Activated B cell treated with CpG ODN at 0.5 μM for 24 hours (primary cell): Measurements from ENCODE around the gene FAM210A. TPM values are rescaled to one million over a fixed set of nuclear protein-coding genes. Genes with fewer than 3 reads are reported as not detected.

Experiments used
- ATAC-seq: fragments of 200-7000 bp; cut with Tn5 transposase; one replicate; pipeline ENCODE4 v1.10.0; 2021; ENCODE audit warnings: low read depth, mild to moderate bottlenecking, moderate library complexity
- CTCF ChIA-PET: fragments of 350-600 bp; sonication (Branson Sonifier 250); formaldehyde crosslinking; loops from one replicate; lab custom pipeline; 2021; ENCODE audit warnings: antibody characterized with exemption; lab: Charles Lee
- POLR2A ChIA-PET: fragments of 350-600 bp; sonication (Branson Sonifier 250); formaldehyde crosslinking; loops from one replicate; lab custom pipeline; 2021; ENCODE audit warnings: antibody characterized with exemption; lab: Charles Lee
- DNase-seq: peaks from one replicate; pipeline ENCODE4 v3.0.0; 2022
- H3K27ac Mint-ChIP-seq: one replicate; pipeline ENCODE4 v1.8.0; 2020; ENCODE audit warnings: mixed read lengths
- H3K27me3 Mint-ChIP-seq: one replicate; pipeline ENCODE4 v1.8.0; 2021; ENCODE audit warnings: mixed read lengths
- H3K36me3 Mint-ChIP-seq: one replicate; pipeline ENCODE4 v1.8.0; 2021; ENCODE audit warnings: low read depth, mixed read lengths
- H3K4me1 Mint-ChIP-seq: one replicate; pipeline ENCODE4 v1.8.0; 2021; ENCODE audit warnings: mixed read lengths
- H3K4me3 Mint-ChIP-seq: one replicate; pipeline ENCODE4 v1.8.0; 2020; ENCODE audit warnings: mild to moderate bottlenecking, mixed read lengths
- H3K9me3 Mint-ChIP-seq: one replicate; pipeline ENCODE4 v1.8.0; 2020; ENCODE audit warnings: mixed read lengths
- intact Hi-C: fragments of 100-400 bp; cut with micrococcal nuclease; formaldehyde crosslinking; loops from one replicate; pipeline ENCODE4 v1.15.1; 2024
- total RNA-seq: library from RNA; stranded (reverse); gene quantifications from 2 replicates; pipeline ENCODE4 v1.2.3, GENCODE V29; 2022
- TF ChIP-seq, protein P1 (sequence below): fragments of 200-600 bp; IDR thresholded peaks from one replicate; pipeline ENCODE4 v1.8.0; 2022; ENCODE audit warnings: antibody characterized with exemption, mild to moderate bottlenecking

FAM210A gene
- total RNA-seq, 1 donor from 2014 or later, result 12.6 TPM

DNA sequence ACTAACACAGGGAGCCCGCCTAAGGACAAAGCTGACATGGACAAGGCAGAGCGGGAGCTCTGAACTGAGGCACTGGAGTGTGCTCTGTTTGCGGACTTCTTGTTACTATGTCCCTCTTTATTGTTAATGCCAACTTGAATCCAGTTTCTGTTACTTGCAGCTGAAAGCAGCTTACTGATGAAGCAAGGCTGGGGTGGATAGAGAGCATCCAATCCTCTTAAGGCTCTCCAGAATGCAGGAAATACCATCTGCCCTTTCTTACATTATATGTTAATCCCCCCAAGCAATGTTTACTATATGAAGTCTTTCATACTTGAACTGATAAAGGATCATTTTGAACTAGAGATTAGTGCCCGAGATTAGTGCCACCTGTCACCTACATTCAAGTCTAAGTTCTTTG lies 9.4 kb downstream of the FAM210A start:
- Mint-ChIP-seq H3K4me3 (no peak overlapping the region), H3K27ac (no peak overlapping the region), H3K4me1 (peaks cover 5% of the 10 kb centered on the region), H3K36me3 (peaks cover 12% of the 10 kb centered on the region), H3K9me3 (peaks cover 5% of the 10 kb centered on the region), H3K27me3 (no peaks in the 10 kb centered on the region)
- TF ChIP-seq, protein P1, sequence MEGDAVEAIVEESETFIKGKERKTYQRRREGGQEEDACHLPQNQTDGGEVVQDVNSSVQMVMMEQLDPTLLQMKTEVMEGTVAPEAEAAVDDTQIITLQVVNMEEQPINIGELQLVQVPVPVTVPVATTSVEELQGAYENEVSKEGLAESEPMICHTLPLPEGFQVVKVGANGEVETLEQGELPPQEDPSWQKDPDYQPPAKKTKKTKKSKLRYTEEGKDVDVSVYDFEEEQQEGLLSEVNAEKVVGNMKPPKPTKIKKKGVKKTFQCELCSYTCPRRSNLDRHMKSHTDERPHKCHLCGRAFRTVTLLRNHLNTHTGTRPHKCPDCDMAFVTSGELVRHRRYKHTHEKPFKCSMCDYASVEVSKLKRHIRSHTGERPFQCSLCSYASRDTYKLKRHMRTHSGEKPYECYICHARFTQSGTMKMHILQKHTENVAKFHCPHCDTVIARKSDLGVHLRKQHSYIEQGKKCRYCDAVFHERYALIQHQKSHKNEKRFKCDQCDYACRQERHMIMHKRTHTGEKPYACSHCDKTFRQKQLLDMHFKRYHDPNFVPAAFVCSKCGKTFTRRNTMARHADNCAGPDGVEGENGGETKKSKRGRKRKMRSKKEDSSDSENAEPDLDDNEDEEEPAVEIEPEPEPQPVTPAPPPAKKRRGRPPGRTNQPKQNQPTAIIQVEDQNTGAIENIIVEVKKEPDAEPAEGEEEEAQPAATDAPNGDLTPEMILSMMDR, result no peak
- DNase-seq (no peak), ATAC-seq (no peak)
- CTCF ChIA-PET, result no interaction called here
- intact Hi-C loops, result no loop called here
- POLR2A ChIA-PET, result no interaction called here

- Mint-ChIP-seq H3K4me3 (no peak overlapping the region), H3K27ac (no peak overlapping the region), H3K27me3 (no peaks in the 10 kb centered on the region), H3K4me1 (peaks cover 13% of the 10 kb centered on the region), H3K9me3 (peaks cover 5% of the 10 kb centered on the region), H3K36me3 (peaks cover 13% of the 10 kb centered on the region)
- DNase-seq (no peak), ATAC-seq (no peak)
- ChIA-PET POLR2A (no interaction called here), CTCF (no interaction called here)
- TF ChIP-seq, protein P1, result no peak
- intact Hi-C loops, result no loop called here
Measured at GRCh38 chr18:13715330-13715729, 11.0 kb downstream of the FAM210A start.

- Mint-ChIP-seq H3K27ac (no peak overlapping the region), H3K4me1 (peaks cover 13% of the 10 kb centered on the region), H3K9me3 (peaks cover 5% of the 10 kb centered on the region), H3K4me3 (no peak overlapping the region), H3K36me3 (peaks cover 16% of the 10 kb centered on the region), H3K27me3 (no peaks in the 10 kb centered on the region)
- ATAC-seq (no peak), DNase-seq (no peak)
- CTCF ChIA-PET, result no interaction called here
- intact Hi-C loops, result no loop called here
- TF ChIP-seq, protein P1, result no peak
- POLR2A ChIA-PET, result no interaction called here
Measured at GRCh38 chr18:13713455-13714055, 12.8 kb downstream of the FAM210A start.

DNA sequence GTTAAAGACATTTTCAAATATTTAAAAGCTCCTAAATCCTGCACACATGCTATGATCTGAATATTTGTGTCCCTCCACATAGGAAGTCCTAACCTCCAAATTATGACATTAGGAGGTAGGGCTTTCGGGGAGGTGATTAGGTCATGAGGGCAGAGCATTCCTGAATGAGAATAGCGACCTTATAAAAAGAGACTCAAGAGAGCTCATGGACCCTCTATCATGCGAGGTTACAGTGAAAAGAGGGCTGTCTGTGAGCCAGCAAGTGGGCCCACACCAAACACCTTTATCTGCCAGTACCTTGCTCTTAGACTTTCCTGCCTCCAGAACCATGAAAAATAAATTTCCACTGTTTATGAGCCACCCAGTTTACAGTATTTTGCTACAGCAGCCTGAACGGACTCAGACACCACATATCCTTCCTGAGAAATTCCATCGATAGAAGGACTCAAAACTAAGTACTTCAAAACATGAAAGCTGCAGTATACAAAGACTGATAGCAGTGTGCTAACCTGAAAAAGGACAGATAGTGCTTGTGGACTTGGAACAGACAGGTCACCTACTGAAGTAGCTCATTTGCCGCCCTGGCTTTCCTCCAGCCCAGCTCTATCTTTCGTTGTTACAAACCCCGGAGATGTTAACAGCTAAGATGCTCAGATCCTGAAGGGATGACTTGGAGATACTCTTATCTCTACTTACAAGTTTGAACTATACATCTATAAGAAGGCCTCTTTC lies 13.8 kb downstream of the FAM210A start:
- POLR2A ChIA-PET, result no interaction called here
- DNase-seq, result no peak
- intact Hi-C loops, result no loop called here
- ATAC-seq, result no peak
- CTCF ChIA-PET, result no interaction called here
- H3K4me3 Mint-ChIP-seq, result no peak overlapping the region
- no peaks in the 10 kb centered on the region for H3K9me3 Mint-ChIP-seq
- TF ChIP-seq, protein P1, result no peak
- peaks cover 12% of the 10 kb centered on the region for H3K36me3 Mint-ChIP-seq
- no peak overlapping the region for H3K27ac Mint-ChIP-seq
- H3K4me1 Mint-ChIP-seq, result peaks cover 13% of the 10 kb centered on the region
- H3K27me3 Mint-ChIP-seq, result no peaks in the 10 kb centered on the region

DNA sequence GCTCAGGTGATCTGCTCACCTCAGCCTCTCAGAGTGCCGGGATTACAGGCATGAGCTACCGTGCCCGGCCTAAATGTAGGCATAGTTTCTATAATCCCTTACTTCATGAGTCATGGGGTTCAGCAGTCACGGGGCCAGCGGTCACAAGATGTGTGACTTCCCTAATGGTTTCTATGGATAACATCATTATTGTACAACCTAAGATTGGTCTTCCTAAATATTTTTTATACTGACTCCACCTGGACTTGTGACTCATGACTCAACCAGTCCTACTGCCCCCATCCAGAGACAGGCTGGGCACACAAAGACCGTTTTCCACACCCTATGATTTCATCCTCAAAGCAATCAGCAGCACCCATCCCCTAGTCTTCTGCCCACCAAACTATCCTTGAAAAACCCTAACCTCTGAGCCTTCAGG lies 15.9 kb downstream of the FAM210A start:
- intact Hi-C loops, result no loop called here
- no peak for DNase-seq
- Mint-ChIP-seq H3K4me3 (no peak overlapping the region), H3K4me1 (peaks cover 13% of the 10 kb centered on the region), H3K27ac (no peak overlapping the region), H3K36me3 (peaks cover 14% of the 10 kb centered on the region), H3K27me3 (no peaks in the 10 kb centered on the region), H3K9me3 (no peaks in the 10 kb centered on the region)
- CTCF ChIA-PET, result no interaction called here
- TF ChIP-seq, protein P1, result no peak
- POLR2A ChIA-PET, result no interaction called here
- no peak for ATAC-seq
